ENCODE data around the gene FHOD3. TPM values are rescaled to one million over a fixed set of nuclear protein-coding genes. Genes with fewer than 3 reads are reported as not detected.

FHOD3 gene
- total and polyA plus RNA-seq, 2 donors (not counting 1 experiment from before 2014, with no cell fraction given): not detected

GRCh38 chr18:36534154-36534688, 236.7 kb downstream of the FHOD3 start:
- no peaks in the 10 kb centered on the region for H3K9me3 Mint-ChIP-seq (ENCODE audit: insufficient read depth)
- ATAC-seq (ENCODE audit: low read depth): no peak
- H3K4me3 Mint-ChIP-seq: no peak overlapping the region
- intact Hi-C loops (cut with micrococcal nuclease): no loop called here
- Histone ChIP-seq H3K4me2 (replicated peaks; ENCODE audit: low read depth, low read length, poor library complexity, severe bottlenecking) (no peak overlapping the region), H3K27me3 (replicated peaks in 1 of 4; ENCODE audit: control extremely low read depth in 1 of 4, control insufficient read depth in 3 of 4, insufficient read depth in 4 of 4, low read length in 3 of 4) (no peaks in the 10 kb centered on the region), H4K20me1 (ENCODE audit: control insufficient read depth, insufficient read depth, low read length, poor library complexity, severe bottlenecking) (no peaks in the 10 kb centered on the region), H3K9ac (ENCODE audit: low read length) (no peak overlapping the region), H3K4me1 (ENCODE audit: control insufficient read depth in 2 of 2, insufficient read depth in 2 of 2, low read length in 2 of 2) (peaks cover 0 to 4% of the 10 kb centered on the region in 2 donors), H3K4me3 (ENCODE audit: control extremely low read depth in 1 of 5, extremely low read depth in 1 of 5, insufficient read depth in 1 of 5, low read depth in 2 of 5, low read length in 4 of 5) (no peak overlapping the region), H3K36me3 (replicated peaks in 1 of 2; ENCODE audit: control extremely low read depth in 1 of 2, control insufficient read depth in 1 of 2, extremely low read depth in 1 of 2, insufficient read depth in 2 of 2, low read length in 1 of 2) (no peaks in the 10 kb centered on the region), H3K27ac (ENCODE audit: low read length in 2 of 2) (no peak overlapping the region), H3K9me3 (ENCODE audit: control extremely low read depth in 1 of 3, control insufficient read depth in 2 of 3, insufficient read depth in 1 of 3, low read length in 2 of 3) (no peaks in the 10 kb centered on the region), H2AFZ (ENCODE audit: insufficient read depth, low read depth, low read length, poor library complexity, severe bottlenecking) (no peak overlapping the region), H3K79me2 (ENCODE audit: control insufficient read depth, insufficient read depth, low read length) (no peaks in the 10 kb centered on the region)
- no peak for DNase-seq
- H3K27ac Mint-ChIP-seq: no peak overlapping the region
- ChIA-PET CTCF (no interaction called here), POLR2A (no interaction called here)
- TF ChIP-seq CTCF (IDR thresholded peaks at IDR 0.05) (no peak), EZH2 (IDR thresholded peaks at IDR 0.05; ENCODE audit: borderline replicate concordance, insufficient read depth, low read depth, low read length, poor library complexity, severe bottlenecking) (no peak)
- H3K27me3 Mint-ChIP-seq: peaks cover 4% of the 10 kb centered on the region
- no CpG with 5 or more reads among the region's 5 CpGs for WGBS (ENCODE audit: insufficient coverage)
- peaks cover 5% of the 10 kb centered on the region for H3K4me1 Mint-ChIP-seq

- Mint-ChIP-seq H3K27me3 (peaks cover 6% of the 10 kb centered on the region), H3K9me3 (ENCODE audit: insufficient read depth) (no peaks in the 10 kb centered on the region), H3K27ac (no peak overlapping the region), H3K4me3 (no peak overlapping the region), H3K4me1 (peaks cover 5% of the 10 kb centered on the region)
- POLR2A ChIA-PET: no interaction called here
- intact Hi-C loops (cut with micrococcal nuclease): no loop called here
- Histone ChIP-seq H3K27ac (ENCODE audit: low read length in 2 of 2) (no peak overlapping the region), H3K4me3 (ENCODE audit: control extremely low read depth in 1 of 5, extremely low read depth in 1 of 5, insufficient read depth in 1 of 5, low read depth in 2 of 5, low read length in 4 of 5) (no peak overlapping the region), H3K9ac (ENCODE audit: low read length) (no peak overlapping the region), H2AFZ (ENCODE audit: insufficient read depth, low read depth, low read length, poor library complexity, severe bottlenecking) (no peak overlapping the region), H3K36me3 (replicated peaks in 1 of 2; ENCODE audit: control extremely low read depth in 1 of 2, control insufficient read depth in 1 of 2, extremely low read depth in 1 of 2, insufficient read depth in 2 of 2, low read length in 1 of 2) (no peaks in the 10 kb centered on the region), H3K4me2 (replicated peaks; ENCODE audit: low read depth, low read length, poor library complexity, severe bottlenecking) (no peak overlapping the region), H3K27me3 (replicated peaks in 1 of 4; ENCODE audit: control extremely low read depth in 1 of 4, control insufficient read depth in 3 of 4, insufficient read depth in 4 of 4, low read length in 3 of 4) (no peaks in the 10 kb centered on the region), H3K4me1 (ENCODE audit: control insufficient read depth in 2 of 2, insufficient read depth in 2 of 2, low read length in 2 of 2) (peaks cover 0 to 4% of the 10 kb centered on the region in 2 donors), H3K9me3 (ENCODE audit: control extremely low read depth in 1 of 3, control insufficient read depth in 2 of 3, insufficient read depth in 1 of 3, low read length in 2 of 3) (no peaks in the 10 kb centered on the region), H4K20me1 (ENCODE audit: control insufficient read depth, insufficient read depth, low read length, poor library complexity, severe bottlenecking) (no peaks in the 10 kb centered on the region), H3K79me2 (ENCODE audit: control insufficient read depth, insufficient read depth, low read length) (no peaks in the 10 kb centered on the region)
- CTCF ChIA-PET: no interaction called here
- TF ChIP-seq CTCF (IDR thresholded peaks at IDR 0.05) (no peak), EZH2 (IDR thresholded peaks at IDR 0.05; ENCODE audit: borderline replicate concordance, insufficient read depth, low read depth, low read length, poor library complexity, severe bottlenecking) (no peak)
- no peak for ATAC-seq (ENCODE audit: low read depth)
- WGBS (ENCODE audit: insufficient coverage): no CpG with 5 or more reads among the region's 2 CpGs
- DNase-seq: no peak
These were observed 237.9 kb downstream of the FHOD3 start for GRCh38 chr18:36535202-36535935.

Measured in B cell (primary cell).